Caco-2 (cell line): ENCODE data around the gene GNG7. TPM values are rescaled to one million over a fixed set of nuclear protein-coding genes. Genes with fewer than 3 reads are reported as not detected.
"Not testable (repeated sequence)": the region's sequence is repeated elsewhere in the genome, so short reads cannot be mapped to it uniquely, and the experiment has no call there.

Source experiments
- BruUV-seq: library from RNA; stranded (reverse); fragments of 400-500 nt; replicated peaks from 2 replicates; lab custom pipeline; 2021; lab: Mats Ljungman, UMichigan
- CTCF ChIA-PET: fragments of 300-600 bp; sonication (Branson Sonifier 250); formaldehyde crosslinking; loops from one replicate; lab custom pipeline; 2022; ENCODE audit warnings: antibody characterized with exemption; lab: Charles Lee
- POLR2A ChIA-PET: fragments of 300-600 bp; sonication (Branson Sonifier 250); formaldehyde crosslinking; loops from one replicate; lab custom pipeline; 2022; ENCODE audit warnings: antibody characterized with exemption; lab: Charles Lee
- DNase-seq, 2 experiments: peaks; one replicate each; pipeline versions ENCODE4 v3.0.0 to v3.0.0-alpha.2; 2020 to 2022
- H3K27me3 ChIP-seq: replicated peaks from 2 replicates; pipeline ENCODE4 v1.6.0; 2011; ENCODE audit warnings: low read length; ENCODE audit not compliant: control insufficient read depth, insufficient read depth
- H3K36me3 ChIP-seq: 2 replicates; pipeline ENCODE4 v1.5.1; 2011; ENCODE audit warnings: low read length; ENCODE audit not compliant: control insufficient read depth, insufficient read depth
- H3K4me1 ChIP-seq: fragments of 250-450 bp; sonication (Bioruptor Pico); 2 replicates; pipeline ENCODE4 v1.5.1; 2020; ENCODE audit warnings: mild to moderate bottlenecking
- H3K4me3 ChIP-seq: 2 replicates; pipeline ENCODE4 v1.5.1; 2011; ENCODE audit warnings: low read depth, mild to moderate bottlenecking, control low read depth, low read length
- H3K9me3 ChIP-seq: fragments of 250-450 bp; sonication (Bioruptor Pico); 2 replicates; pipeline ENCODE4 v1.5.1; 2020; ENCODE audit warnings: mild to moderate bottlenecking, moderate library complexity
- H3K27ac Mint-ChIP-seq: one replicate; pipeline ENCODE4 v1.8.0; 2022; ENCODE audit warnings: mixed read lengths; ENCODE audit not compliant: unreplicated experiment
- H3K27me3 Mint-ChIP-seq: one replicate; pipeline ENCODE4 v1.8.0; 2022; ENCODE audit warnings: mixed read lengths; ENCODE audit not compliant: insufficient read depth, unreplicated experiment
- H3K36me3 Mint-ChIP-seq: one replicate; pipeline ENCODE4 v1.8.0; 2022; ENCODE audit warnings: mild to moderate bottlenecking, mixed read lengths; ENCODE audit not compliant: insufficient read depth, unreplicated experiment
- H3K4me1 Mint-ChIP-seq: one replicate; pipeline ENCODE4 v1.8.0; 2022; ENCODE audit warnings: low read depth, mixed read lengths; ENCODE audit not compliant: unreplicated experiment
- H3K4me3 Mint-ChIP-seq: one replicate; pipeline ENCODE4 v1.8.0; 2022; ENCODE audit warnings: mild to moderate bottlenecking, moderate library complexity, mixed read lengths; ENCODE audit not compliant: unreplicated experiment
- H3K9me3 Mint-ChIP-seq: one replicate; pipeline ENCODE4 v1.8.0; 2022; ENCODE audit warnings: mixed read lengths; ENCODE audit not compliant: unreplicated experiment
- CTCF ChIP-seq, 2 experiments: fragments of 200-600 bp in 1 of 2; IDR thresholded peaks; 1 replicate in 1 of 2; 2 replicates in 1 of 2; pipeline versions ENCODE4 v1.5.1 to v1.8.0; 2011 to 2022; ENCODE audit warnings: antibody characterized with exemption in 1 of 2, control low read depth in 1 of 2, inconsistent platforms in 1 of 2, low read depth in 1 of 2, low read length in 1 of 2, mild to moderate bottlenecking in 1 of 2, moderate library complexity in 1 of 2; ENCODE audit not compliant: insufficient read depth in 1 of 2, severe bottlenecking in 1 of 2, unreplicated experiment in 1 of 2
- intact Hi-C: fragments of 100-400 bp; cut with micrococcal nuclease; formaldehyde crosslinking; loops from one replicate; pipeline ENCODE4 v1.10.0; 2022; ENCODE audit not compliant: unreplicated experiment
- total RNA-seq: library from RNA; stranded (reverse); gene quantifications from 2 replicates; pipeline ENCODE4 v1.2.3, GENCODE V29; 2022

Gene GNG7
- total RNA-seq, 1 experiment from 2014 or later: 0.43 TPM

GRCh38 chr19:2607712-2608601, 94.5 kb downstream of the GNG7 start:
- H3K4me1 Mint-ChIP-seq: peaks cover 2% of the 10 kb centered on the region
- POLR2A ChIA-PET: no interaction called here
- intact Hi-C loops: no loop called here
- H3K36me3 ChIP-seq: no peaks in the 10 kb centered on the region
- H3K4me3 Mint-ChIP-seq: no peak overlapping the region
- H3K4me1 ChIP-seq: no peaks in the 10 kb centered on the region
- no peak overlapping the region for H3K4me3 ChIP-seq
- H3K27ac Mint-ChIP-seq: no peak overlapping the region
- DNase-seq: no peak
- no TSS peak for BruUV-seq
- no peaks in the 10 kb centered on the region for H3K27me3 Mint-ChIP-seq
- H3K9me3 Mint-ChIP-seq: no peaks in the 10 kb centered on the region
- H3K9me3 ChIP-seq: no peaks in the 10 kb centered on the region
- CTCF ChIA-PET: no interaction called here
- no peak for TF ChIP-seq CTCF (IDR thresholded peaks at IDR 0.05; ENCODE audit: insufficient read depth in 1 of 2, low read depth in 1 of 2, low read length in 1 of 2, severe bottlenecking in 1 of 2, unreplicated experiment in 1 of 2)
- no peaks in the 10 kb centered on the region for H3K36me3 Mint-ChIP-seq
- no peaks in the 10 kb centered on the region for H3K27me3 ChIP-seq

GRCh38 chr19:2606774-2607173, 95.7 kb downstream of the GNG7 start:
- H3K4me3 Mint-ChIP-seq, H3K27me3 Mint-ChIP-seq, H3K4me3 ChIP-seq, intact Hi-C loops, H3K9me3 ChIP-seq, H3K9me3 Mint-ChIP-seq, BruUV-seq, H3K36me3 ChIP-seq, H3K4me1 ChIP-seq, CTCF ChIA-PET, POLR2A ChIA-PET, H3K4me1 Mint-ChIP-seq, H3K27ac Mint-ChIP-seq, H3K36me3 Mint-ChIP-seq, DNase-seq, H3K27me3 ChIP-seq: not testable (repeated sequence)

- BruUV-seq, H3K27me3 ChIP-seq, H3K9me3 Mint-ChIP-seq, H3K4me3 ChIP-seq, intact Hi-C loops, H3K4me1 ChIP-seq, H3K36me3 ChIP-seq, H3K4me3 Mint-ChIP-seq, DNase-seq, POLR2A ChIA-PET, CTCF ChIA-PET, H3K27me3 Mint-ChIP-seq, H3K36me3 Mint-ChIP-seq, H3K9me3 ChIP-seq, H3K4me1 Mint-ChIP-seq, H3K27ac Mint-ChIP-seq: not testable (repeated sequence)
Measured at GRCh38 chr19:2605889-2606288, 96.6 kb downstream of the GNG7 start.

- Mint-ChIP-seq H3K4me3 (no peak overlapping the region), H3K4me1 (peaks cover 7% of the 10 kb centered on the region), H3K27ac (no peak overlapping the region), H3K27me3 (no peaks in the 10 kb centered on the region), H3K36me3 (no peaks in the 10 kb centered on the region), H3K9me3 (no peaks in the 10 kb centered on the region)
- DNase-seq: no peak
- no peak for TF ChIP-seq CTCF (IDR thresholded peaks at IDR 0.05; ENCODE audit: insufficient read depth in 1 of 2, low read depth in 1 of 2, low read length in 1 of 2, severe bottlenecking in 1 of 2, unreplicated experiment in 1 of 2)
- ChIA-PET CTCF (no interaction called here), POLR2A (no interaction called here)
- intact Hi-C loops: no loop called here
- no peaks in the 10 kb centered on the region for H3K36me3 ChIP-seq
- H3K4me1 ChIP-seq: no peaks in the 10 kb centered on the region
- H3K4me3 ChIP-seq: no peak overlapping the region
- H3K27me3 ChIP-seq: no peaks in the 10 kb centered on the region
- no TSS peak for BruUV-seq
- H3K9me3 ChIP-seq: no peaks in the 10 kb centered on the region
Measured at GRCh38 chr19:2604747-2605329, 97.7 kb downstream of the GNG7 start.
